Activated T-cell treated with anti-CD3 and anti-CD28 coated beads, Interleukin-2, amount 50 U/mL, for 48 hours (primary cell): ENCODE data around the gene RRM2.

Source experiments
- DNase-seq, 2 experiments: peaks; one replicate each; pipeline ENCODE4 v3.0.0-alpha.2; 2020

The RRM2 gene

GRCh38 chr2:10172033-10172871, 49.7 kb downstream of the RRM2 start:
- DNase-seq, result no peak

DNA sequence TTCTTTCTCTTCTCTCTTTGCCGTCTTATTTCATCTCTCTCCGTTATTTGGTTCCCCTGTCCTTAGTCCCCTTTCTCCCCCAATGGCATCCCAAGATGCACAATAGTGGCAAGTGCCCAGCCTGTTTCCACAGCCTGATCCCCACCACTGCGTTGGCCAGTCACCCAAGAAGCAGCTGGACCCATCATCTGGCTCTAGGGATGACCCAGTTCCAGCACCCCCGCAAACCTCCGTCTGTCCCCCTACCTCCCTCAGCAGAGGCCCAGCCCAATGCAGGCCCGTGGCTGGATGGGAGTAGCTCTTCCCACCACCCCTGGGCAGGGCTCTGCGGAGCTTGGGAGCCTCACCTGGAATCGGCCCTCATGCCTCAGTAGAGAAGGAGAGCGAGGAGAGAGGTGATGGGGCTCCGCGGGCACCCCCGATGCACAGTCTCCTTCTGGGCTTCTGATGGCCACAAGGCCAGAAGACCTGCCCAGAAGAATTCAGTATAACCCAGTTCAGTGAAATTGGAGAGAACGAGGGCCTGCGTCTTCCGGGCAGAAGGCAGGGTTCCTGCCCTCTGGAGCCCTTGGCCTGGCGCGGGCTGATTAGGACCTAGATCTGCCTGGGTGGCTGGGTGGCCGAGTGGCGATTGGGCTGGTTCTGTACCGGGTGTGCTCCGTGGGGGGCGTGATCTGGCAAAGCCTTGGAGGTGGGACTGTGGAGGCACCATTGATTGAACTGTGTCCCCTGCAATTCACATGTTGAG, 50.9 kb downstream of the RRM2 start:
- DNase-seq, result no peak

GRCh38 chr2:10174173-10174572, 51.6 kb downstream of the RRM2 start:
- no peak for DNase-seq

DNA sequence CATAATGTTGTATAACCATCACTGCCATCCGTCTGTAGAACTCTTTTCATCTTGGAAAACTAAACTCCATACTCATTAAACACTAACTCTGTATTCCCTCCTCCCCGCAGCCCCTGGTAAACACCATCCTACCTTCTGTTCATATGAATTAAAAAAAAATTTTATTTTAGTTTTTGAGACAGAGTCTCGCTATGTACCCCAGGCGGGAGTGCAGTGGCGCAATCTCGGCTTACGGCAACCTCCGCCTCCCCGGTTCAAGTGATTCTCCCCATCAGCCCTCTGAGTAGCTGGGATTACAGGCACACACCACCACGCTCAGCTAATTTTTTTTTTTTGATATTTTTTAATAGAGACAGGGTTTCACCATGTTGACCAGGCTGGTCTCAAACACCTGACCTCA, 52.9 kb downstream of the RRM2 start:
- DNase-seq, result no peak

GRCh38 chr2:10178751-10179150, 56.2 kb downstream of the RRM2 start:
- no peak for DNase-seq

DNA sequence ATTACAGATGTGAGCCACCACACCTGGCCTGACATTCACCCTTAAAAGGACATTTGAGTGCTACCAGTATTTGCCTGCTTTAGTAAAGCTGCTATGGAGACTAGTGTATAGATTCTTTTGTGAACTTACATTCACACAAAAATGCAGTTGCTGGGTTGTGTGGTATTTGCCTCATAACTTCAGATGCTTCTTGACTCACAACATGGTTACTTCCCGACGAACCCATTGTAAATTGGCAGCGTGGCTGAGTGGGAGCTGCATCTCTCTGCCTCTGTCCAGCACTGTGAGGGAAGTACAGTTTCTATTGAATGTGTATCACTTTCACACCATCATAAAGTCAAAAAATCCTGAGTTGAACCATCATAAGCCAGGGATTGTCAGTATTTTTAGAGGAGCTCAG, 56.9 kb downstream of the RRM2 start:
- no peak for DNase-seq

- DNase-seq, result no peak
Observed at GRCh38 chr2:10180229-10180628, 57.7 kb downstream of the RRM2 start.
